ENCODE data around the gene IKZF1.

Gene IKZF1

DNA sequence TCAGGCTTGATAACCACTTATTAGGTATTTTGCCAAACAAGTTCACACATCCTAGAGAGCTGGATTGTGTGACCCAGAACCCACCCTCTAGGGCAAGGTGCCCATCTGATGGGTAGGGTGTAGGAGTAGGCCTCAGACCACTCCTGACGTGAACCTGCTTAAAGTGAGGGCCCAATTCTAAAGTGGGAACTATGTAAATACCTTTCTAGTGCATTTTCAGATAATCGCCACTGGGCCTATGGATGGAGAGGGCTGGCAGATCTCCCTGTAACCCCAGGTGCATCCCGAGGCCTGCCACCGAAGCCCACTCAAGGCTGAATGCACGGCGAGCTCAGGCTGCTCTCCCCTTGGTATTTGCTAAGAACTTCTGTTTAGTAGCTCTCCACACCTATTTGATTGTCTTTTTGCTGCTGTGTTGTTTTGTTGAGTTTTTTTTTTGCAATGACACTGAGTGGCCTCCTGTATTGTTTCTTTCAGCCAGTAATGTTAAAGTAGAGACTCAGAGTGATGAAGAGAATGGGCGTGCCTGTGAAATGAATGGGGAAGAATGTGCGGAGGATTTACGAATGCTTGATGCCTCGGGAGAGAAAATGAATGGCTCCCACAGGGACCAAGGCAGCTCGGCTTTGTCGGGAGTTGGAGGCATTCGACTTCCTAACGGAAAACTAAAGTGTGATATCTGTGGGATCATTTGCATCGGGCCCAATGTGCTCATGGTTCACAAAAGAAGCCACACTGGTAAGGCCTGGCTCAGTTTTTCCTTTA, 71.7 kb downstream of the IKZF1 start:
- no peak for DNase-seq (ENCODE audit: low read depth)

DNA sequence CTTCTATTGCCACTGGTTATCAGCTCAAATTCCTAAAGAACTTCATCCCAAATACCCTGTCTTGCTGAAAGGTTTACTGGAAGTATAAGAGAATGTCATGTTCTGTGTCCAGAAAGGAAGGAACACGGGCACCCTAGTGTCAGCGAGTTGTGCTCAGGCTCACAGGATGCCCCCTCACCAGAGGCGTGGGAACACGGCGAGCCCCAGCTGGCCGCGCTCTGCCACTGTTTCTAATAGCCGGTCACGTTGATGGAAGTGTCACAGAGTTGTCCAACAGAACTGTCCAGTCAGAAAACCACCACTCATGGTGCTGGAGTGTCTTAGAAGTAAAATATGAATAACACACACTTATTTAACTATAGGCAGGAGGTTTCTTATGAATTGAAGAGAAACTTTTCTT, 72.8 kb downstream of the IKZF1 start:
- no peak for DNase-seq (ENCODE audit: low read depth)

DNA sequence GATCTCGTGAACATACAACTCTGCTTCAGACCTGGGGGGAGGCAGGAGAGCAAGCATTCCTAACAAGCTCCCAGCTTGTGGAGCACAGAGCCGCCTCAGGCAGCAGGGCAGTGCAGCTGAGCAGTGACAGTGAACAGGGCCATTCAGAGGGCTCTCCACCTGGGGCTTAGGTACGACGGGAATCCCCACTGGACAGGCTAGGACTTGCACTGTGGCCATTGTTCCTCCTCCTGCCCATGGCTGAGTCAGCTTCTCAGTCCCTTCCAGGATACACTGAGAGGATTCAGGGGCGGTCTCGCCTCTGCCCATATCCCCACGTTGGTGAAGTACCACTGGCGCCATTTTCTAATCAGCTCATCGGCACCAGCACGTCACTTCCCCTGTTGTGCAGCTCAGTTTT, 74.6 kb downstream of the IKZF1 start:
- DNase-seq (ENCODE audit: low read depth), result no peak

DNA sequence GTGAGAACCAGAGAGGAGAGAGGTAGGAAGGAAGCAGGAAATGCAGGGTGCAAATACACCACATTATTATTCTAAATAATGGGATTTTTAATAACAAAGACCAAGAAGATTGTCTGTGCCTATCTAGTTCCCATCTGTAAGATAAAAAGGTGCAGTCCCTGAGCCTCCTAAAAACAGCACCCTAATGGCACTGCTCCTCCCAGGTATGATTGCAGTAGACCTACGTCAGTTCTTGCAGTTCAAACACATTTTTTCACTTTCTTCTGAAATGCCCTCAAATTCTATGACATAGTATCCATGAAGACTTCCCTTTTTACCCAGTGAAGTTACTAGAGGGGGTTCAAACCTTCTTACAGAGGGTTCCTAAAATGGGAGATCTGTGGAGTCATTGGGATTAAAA, 75.0 kb downstream of the IKZF1 start:
- DNase-seq (ENCODE audit: low read depth), result no peak

DNA sequence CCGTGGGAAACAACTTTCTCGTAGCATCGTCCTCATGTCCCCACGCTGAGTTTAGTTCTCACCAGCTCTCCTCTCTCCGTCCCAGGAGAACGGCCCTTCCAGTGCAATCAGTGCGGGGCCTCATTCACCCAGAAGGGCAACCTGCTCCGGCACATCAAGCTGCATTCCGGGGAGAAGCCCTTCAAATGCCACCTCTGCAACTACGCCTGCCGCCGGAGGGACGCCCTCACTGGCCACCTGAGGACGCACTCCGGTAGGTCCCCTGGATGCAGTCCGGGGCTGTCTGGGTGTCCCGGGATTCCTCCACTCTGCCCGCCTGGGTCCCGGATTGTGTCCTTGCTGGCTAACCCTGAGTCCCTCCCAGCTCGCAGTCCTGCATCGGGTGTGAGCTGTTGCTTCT, 77.9 kb downstream of the IKZF1 start:
- no peak for DNase-seq (ENCODE audit: low read depth)

DNA sequence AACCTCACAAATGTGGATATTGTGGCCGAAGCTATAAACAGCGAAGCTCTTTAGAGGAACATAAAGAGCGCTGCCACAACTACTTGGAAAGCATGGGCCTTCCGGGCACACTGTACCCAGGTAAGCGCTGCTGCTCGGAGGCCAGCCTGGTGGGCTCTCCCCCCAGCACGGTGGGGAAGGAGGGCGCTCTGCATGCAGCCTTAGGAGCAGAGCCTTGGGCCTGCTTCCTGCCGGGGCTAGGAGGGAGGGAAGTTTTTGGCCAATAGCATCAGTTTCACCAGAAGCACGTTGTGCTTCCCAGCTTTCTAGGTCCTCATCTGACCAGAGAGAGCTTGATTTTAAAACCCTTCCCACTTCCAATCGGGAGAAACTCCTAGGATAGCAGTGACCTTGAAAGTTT, 82.8 kb downstream of the IKZF1 start:
- DNase-seq (ENCODE audit: low read depth), result no peak

DNA sequence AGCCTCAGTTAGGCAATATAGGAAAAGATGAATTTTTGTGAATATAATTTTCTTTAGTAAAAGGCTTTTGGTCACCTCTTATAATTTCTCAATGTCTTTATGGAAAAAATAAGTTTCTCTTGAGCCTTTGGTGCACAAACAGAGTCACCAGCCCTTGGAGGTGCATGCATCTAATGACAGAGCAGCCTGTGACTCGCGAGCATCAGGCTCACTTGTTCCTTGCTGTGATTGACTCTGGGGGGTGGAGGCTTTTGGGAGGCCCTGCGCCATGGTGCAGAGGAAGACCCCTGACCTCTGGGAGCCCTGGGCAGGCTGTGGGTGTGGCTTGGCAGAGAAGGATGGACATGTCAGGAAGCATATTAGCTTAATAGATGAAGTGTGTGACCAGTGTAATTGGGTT, 85.4 kb downstream of the IKZF1 start:
- no peak for DNase-seq (ENCODE audit: low read depth)

DNA sequence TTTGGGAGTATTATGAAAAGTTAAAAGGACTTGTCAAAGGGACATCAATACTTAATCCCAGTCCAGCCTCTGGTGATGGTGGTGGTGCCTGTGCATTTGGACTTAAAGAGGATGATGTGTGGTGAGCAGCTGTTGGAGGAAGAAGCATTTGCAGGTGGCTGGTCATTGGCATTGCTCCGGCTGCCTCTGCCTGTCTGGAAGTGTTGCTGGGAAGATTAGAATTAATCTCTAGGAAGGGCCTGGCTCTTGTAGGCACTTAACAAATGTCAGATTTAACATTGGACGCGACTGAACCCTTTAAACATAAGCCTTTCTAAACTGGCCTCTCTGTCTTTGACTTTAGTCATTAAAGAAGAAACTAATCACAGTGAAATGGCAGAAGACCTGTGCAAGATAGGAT, 86.9 kb downstream of the IKZF1 start:
- no peak for DNase-seq (ENCODE audit: low read depth)

DNA sequence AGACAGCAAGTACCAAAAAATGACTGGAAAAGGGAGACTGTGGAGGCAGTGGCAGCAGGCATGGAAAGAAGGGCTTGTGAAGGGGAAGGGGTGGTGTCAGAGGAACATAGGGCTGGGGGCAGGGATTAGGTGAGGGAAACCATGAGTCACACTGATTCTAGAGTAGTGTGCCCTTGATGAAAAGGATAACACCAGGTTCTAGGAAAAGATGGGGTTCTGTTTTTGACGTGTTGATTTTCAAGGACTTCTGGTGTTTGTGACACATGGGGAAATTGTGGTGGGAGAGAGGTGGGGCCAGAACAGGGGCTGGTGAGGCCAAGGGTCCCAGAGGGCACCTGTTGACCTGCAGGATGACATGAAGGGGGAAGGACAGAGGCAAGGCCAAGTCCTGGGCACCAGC, 88.6 kb downstream of the IKZF1 start:
- DNase-seq (ENCODE audit: low read depth), result no peak

DNA sequence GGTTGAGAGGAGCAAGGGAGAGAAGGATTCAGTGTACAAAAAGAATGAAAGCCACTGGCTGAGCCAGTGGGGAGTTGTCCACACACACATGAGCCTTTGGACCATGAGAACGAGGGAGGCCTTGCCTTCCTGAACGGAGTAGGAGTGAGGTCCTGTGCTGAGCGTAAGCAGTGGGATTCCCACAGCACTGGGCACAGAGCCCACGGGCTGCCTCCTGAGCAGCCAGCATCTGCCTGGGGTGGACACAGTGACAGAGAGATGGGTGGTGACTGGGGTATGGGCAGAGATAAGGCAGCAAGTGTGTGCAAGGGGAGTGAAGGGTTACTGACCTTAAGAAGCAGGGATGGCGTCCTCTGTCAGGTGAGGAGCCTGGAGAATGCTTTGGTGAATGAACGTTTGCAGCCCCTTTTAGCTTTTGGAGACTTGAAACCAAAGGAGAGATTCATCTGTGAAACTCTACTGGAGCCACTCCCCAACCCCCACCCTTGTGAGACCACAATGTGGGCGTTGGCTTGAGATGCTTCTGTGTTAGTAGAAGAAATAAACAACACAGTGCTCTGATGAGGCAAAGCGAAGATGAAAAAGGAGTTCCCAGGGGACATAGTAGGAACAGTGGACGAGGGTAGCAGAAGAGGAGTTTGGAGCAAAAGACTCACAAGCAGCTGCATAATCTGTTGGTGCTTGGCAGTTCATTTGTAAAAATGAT, 89.2 kb downstream of the IKZF1 start:
- no peak for DNase-seq (ENCODE audit: low read depth)

DNA sequence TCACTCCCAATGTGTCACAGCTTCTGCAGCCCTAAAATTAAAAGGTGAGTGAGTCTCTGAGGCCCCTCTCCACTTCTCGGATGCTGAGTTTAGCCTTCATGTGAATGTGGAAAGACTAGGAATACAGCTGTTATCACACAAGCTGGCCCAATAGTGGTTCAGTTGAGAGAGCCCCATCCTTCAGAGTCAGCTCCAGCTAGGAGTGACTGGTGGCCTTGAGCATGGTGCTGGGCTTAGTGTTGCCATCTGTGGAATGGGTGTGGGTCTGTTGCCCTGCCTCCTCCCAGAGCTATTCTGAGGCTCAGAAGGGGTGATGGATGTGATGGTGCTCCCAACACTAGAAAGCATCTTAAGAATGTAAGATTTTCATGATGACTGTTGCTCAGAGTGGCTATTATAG, 89.8 kb downstream of the IKZF1 start:
- DNase-seq (ENCODE audit: low read depth), result no peak

DNA sequence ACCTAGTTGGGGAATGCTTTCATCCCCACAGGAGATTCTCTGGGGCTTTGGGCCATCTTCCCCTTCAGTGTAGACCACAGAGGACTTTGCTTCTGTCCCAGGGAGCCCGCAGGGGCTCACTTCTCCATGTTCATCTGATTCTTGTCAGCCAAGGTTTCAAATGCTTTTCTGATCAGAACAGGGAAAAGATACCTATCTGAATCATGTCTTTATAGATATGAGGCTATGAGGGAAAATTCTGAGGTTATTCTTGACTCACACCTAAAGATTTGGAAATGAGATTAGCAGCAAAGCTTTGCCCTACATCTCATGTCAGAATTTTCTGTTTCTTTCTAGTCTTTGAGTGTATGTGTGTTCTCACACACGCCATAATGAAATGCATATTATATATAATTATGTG, 92.3 kb downstream of the IKZF1 start:
- DNase-seq (ENCODE audit: low read depth), result no peak

DNA sequence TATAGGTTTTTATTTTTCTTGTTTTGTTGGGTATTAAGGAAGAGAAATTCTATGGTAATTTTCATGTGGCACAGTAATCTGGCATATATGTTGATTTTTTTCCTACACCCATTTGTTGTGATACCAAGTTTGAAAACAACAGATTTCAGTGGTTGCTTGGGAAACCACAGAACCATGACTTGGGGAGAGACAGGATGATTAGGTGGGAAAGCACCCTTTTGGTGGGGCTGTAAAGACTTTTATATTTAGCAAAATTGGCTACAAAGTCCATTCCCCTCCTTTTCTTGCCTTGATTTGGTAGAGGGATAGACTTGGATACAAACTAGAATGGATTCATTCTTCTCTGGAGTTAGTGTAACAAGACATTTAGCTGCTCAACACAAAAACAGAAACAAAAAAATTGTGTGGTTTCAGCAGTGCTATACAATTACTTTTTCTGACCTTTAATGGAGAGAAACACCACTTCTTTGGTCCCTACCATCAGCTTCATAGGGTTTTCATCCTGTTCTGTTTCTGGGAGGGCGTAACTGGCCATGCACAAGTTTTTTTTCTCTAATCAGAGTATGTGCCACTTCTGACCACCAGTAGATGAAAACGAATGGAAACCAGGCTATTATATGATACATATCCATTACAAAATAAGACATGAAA, 92.9 kb downstream of the IKZF1 start:
- DNase-seq (ENCODE audit: low read depth), result no peak

DNA sequence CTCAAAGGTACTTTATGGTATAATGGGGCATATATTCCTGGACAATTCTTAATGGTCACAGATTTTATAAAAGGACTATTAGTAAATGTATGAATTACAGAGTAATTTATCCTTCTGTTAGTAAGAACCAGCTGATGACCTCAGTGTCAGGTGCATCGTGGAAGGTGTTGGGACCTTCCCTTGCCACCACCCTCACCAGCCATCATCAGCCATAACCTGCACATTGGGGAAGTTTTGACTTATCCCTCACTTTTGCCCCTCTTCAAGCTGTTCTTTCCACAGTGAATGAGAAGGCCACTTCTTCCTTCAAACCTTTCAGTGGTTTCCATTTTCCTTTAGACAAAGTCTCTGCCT, 93.4 kb downstream of the IKZF1 start:
- no peak for DNase-seq (ENCODE audit: low read depth)

DNA sequence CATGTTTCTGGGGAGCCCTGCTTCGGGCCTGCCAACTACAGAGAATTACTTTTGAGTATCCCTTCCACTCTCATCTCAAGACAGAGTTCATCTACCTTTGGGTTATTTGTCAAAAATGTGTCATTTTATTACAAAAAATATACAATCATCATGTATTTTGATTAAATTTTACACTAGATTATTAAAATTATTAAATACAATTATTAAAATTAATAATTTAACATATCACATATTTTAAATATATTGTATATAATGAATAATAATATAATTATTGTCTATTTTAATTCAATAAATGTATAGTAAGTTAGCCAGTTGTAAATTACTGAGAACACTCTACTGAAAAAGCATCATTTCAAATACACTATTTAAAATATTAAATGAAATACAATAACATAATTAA, 94.7 kb downstream of the IKZF1 start:
- DNase-seq (ENCODE audit: low read depth), result no peak

DNA sequence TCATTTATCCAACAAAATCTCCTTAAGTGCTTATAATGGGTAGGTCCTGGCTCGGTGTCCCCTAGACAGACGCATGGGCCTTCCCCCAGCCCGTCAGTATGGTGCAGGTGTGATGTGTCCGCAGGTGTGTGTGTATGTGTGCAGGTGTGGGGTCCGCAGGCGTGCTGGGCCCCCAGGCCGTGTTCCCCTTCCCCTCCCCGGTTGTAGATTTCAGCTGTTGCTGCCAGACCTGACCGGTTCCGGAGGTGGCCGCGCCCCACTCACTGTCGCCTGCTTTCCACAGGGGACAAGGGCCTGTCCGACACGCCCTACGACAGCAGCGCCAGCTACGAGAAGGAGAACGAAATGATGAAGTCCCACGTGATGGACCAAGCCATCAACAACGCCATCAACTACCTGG, 95.1 kb downstream of the IKZF1 start:
- no peak for DNase-seq (ENCODE audit: low read depth)

DNA sequence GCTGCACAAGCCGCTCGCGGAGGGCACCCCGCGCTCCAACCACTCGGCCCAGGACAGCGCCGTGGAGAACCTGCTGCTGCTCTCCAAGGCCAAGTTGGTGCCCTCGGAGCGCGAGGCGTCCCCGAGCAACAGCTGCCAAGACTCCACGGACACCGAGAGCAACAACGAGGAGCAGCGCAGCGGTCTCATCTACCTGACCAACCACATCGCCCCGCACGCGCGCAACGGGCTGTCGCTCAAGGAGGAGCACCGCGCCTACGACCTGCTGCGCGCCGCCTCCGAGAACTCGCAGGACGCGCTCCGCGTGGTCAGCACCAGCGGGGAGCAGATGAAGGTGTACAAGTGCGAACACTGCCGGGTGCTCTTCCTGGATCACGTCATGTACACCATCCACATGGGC, 95.6 kb downstream of the IKZF1 start:
- DNase-seq (ENCODE audit: low read depth), result no peak

DNA sequence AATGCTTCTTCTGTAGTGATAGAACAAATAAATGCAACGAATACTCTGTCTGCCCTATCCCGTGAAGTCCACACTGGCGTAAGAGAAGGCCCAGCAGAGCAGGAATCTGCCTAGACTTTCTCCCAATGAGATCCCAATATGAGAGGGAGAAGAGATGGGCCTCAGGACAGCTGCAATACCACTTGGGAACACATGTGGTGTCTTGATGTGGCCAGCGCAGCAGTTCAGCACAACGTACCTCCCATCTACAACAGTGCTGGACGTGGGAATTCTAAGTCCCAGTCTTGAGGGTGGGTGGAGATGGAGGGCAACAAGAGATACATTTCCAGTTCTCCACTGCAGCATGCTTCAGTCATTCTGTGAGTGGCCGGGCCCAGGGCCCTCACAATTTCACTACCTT, 99.9 kb downstream of the IKZF1 start:
- DNase-seq (ENCODE audit: low read depth), result no peak

DNA sequence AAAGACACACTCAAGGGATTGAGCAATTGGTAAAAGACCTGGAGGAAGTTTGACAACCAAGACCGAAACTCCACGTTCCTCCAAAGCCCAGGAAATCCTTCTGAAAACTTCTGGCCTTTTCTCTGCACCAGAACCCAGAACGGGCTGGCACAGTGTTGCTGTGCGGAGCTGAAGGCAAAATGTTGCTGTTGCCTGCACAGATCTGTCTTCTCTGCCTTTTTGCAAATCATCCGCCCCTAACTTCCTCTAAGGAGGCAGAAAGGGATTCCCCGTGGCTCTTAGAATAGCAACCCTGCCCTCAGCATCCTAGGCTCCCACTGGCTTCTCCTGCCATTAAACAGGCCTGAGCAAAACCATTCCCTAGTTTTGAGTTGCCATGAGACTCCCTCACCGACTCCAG, 100.7 kb downstream of the IKZF1 start:
- no peak for DNase-seq (ENCODE audit: low read depth)

DNA sequence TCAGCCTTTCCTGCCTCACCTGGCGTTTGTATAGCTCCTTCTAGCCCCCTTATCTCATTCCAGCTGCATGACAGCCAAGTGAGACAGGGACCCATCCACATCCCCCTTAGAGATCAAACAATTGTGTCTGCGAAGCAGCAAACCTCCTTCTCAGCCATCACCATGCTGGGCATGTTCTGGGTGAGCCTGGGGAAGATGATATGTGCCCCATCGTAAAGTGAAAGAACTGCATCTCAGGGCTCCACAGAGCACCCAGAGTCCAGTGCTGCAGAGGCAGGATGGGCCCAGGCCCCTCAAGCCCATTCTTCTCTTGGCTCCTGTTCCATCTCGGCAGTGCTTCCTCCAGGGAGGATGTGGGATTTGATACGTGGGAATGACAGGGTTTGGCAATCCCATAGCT, 102.4 kb downstream of the IKZF1 start:
- no peak for DNase-seq (ENCODE audit: low read depth)

DNA sequence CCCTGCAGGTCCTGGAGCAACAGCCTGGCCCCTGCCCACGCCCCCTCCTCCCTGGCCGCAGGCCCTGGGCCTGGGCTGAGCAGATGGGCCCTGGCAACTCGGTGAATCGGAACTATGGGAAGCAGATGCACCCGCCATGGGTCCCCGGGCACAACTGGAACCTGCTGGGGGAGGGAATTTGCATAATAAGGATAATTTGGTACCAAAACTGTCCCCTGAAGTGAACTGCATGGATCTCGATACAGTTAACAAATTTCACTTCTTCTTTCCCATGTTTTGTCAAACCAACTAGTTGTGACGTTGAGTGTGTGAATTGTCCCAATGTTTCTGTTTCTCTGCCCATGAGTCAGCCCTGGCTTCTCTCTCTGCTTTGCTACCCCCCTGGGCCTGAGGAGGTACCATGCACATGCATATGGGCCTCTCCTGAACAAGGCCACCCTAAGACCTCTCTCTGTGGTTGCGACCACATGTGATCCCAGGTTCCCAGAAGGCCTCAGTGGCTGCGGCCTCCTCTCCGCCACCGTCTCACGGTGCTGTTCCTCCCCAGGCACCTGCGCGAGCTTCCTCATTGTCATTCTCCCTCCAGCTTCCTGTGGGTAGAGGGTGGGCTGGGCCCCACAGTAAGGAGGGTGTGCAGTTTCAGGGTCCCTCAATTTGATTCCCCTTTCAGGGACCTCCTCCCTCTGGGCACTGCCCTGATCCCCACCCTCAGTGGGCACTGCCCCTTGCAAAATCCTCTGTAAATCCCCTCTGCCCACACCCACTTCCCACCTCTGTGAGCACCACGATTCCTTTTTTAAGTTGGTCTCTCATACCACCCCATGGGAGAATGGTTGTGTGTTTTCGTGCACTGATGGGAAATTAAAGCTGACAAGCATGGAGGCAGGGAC, 105.6 kb downstream of the IKZF1 start:
- DNase-seq (ENCODE audit: low read depth), result no peak

DNA sequence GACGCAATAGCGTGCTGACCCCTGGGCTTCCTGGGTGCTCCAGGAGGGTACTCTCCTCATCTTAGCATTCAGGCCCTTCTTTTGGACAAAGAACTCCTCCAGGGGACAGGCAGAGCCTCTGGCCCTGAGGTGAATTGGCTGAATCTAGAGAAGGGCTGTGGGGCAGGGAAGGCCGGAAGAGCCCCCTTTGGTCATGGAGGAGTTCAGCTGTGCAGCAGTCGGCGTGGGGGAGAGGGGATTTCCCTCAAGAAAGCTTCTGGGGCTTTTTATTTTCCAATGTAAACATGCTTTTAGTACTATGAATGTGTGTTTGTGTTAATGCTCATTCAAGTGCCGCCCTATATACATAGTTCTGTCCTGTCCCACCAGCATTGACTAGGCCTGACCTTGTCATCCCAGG, 106.8 kb downstream of the IKZF1 start:
- no peak for DNase-seq (ENCODE audit: low read depth)

DNA sequence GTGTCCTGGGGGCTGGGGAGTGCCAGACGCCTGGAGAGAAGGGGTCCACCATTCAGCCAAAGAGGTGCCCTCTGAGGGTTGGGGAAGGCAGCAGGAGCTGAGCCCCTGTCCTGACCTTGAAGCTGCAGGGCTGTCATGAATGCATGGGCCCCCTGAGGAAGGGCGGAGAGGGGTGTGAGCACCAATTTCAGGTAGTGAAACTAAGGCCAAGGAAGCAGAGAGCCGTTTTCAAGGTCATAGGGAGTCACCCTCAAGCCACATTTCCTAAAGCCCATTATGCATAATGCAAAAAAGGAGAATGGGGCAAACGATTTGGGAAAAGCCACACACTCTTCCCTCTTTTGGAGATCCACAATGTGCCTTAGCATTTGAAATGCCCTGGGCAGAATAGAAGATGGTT, 108.5 kb downstream of the IKZF1 start:
- DNase-seq (ENCODE audit: low read depth), result no peak
